GM10266 (cell line): ENCODE data around the gene FH.

Experiments used
- DNase-seq: peaks from one replicate; pipeline ENCODE4 v3.0.0; 2012; ENCODE audit errors: extremely low spot score
- CTCF ChIP-seq: IDR thresholded peaks from 2 replicates; pipeline ENCODE4 v1.5.1; 2012; ENCODE audit warnings: mild to moderate bottlenecking, low read depth; ENCODE audit not compliant: control insufficient read depth, insufficient read depth; ENCODE audit errors: missing control alignments

FH gene

GRCh38 chr1:241525026-241525425, 5.5 kb upstream of the FH start:
- no peak for DNase-seq
- TF ChIP-seq CTCF: no peak

- TF ChIP-seq CTCF: no peak
- no peak for DNase-seq
These were observed 2.2 kb upstream of the FH start for GRCh38 chr1:241521718-241522117.

GRCh38 chr1:241520080-241520465, 518 bp upstream of the FH start:
- TF ChIP-seq CTCF: no peak
- no peak for DNase-seq

GRCh38 chr1:241518476-241519307, 863 bp downstream of the FH start:
- no peak for TF ChIP-seq CTCF
- DNase-seq: peak; percentile 5

GRCh38 chr1:241513378-241513777, 6.2 kb downstream of the FH start:
- no peak for TF ChIP-seq CTCF

GRCh38 chr1:241507189-241507863, 12.2 kb downstream of the FH start:
- TF ChIP-seq CTCF: no peak
- DNase-seq: no peak

More at GRCh38 chr1:241513378-241513777, 6.2 kb downstream of the FH start:
- DNase-seq: no peak

DNA sequence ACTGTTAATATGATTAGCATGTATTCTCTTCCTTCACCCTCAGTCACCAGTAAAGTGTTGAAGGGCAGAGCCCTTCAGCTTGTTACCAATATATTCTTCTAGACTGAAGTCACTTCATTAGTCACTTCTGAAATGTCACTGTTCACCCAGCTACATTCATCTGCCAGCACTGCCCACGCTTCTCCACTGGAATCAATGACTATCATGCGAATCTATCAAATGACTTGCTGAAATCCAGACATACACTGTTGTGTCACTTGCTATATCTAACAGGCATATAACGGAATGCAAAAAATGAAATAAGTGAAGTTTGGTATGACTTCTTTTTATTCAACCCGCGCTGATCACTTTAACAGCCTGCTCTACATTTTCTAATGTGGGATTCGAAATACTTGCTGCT, 16.1 kb downstream of the FH start:
- DNase-seq: no peak
- no peak for TF ChIP-seq CTCF
